HepG2 (cell line): ENCODE measurements around the gene MRPS5. TPM values are rescaled to one million over a fixed set of nuclear protein-coding genes. Genes with fewer than 3 reads are reported as not detected.

Experiments used
- KMT2B ChIP-seq: IDR thresholded peaks from 2 replicates; pipeline ENCODE4 v1.6.1; 2016; ENCODE audit warnings: missing genetic modification reagents, missing compliant biosample characterization
- MXD1 ChIP-seq: sonication (generic); formaldehyde crosslinking; IDR thresholded peaks from 2 replicates; pipeline ENCODE4 v1.4.0; 2020; ENCODE audit warnings: mild to moderate bottlenecking, missing genetic modification reagents
- MXD3 ChIP-seq: IDR thresholded peaks from 2 replicates; pipeline ENCODE4 v1.6.1; 2016; ENCODE audit warnings: mild to moderate bottlenecking, missing biosample characterization, missing genetic modification reagents
- NR0B2 ChIP-seq: sonication (generic); formaldehyde crosslinking; IDR thresholded peaks from 2 replicates; pipeline ENCODE4 v1.4.0; 2020; ENCODE audit warnings: mild to moderate bottlenecking, missing genetic modification reagents
- PHB2 ChIP-seq: fragments of 450-650 bp; IDR thresholded peaks from 2 replicates; pipeline ENCODE4 v1.6.1; 2018; ENCODE audit not compliant: partially characterized antibody
- PRDM4 ChIP-seq: sonication (generic); formaldehyde crosslinking; IDR thresholded peaks from 2 replicates; pipeline ENCODE4 v1.9.0; 2021; ENCODE audit warnings: missing genetic modification reagents, borderline replicate concordance
- ZFP36L1 ChIP-seq: sonication (generic); formaldehyde crosslinking; IDR thresholded peaks from 2 replicates; pipeline ENCODE4 v1.8.0; 2022; ENCODE audit warnings: mild to moderate bottlenecking, missing genetic modification reagents, moderate library complexity
- ZNF407 ChIP-seq: sonication (generic); formaldehyde crosslinking; IDR thresholded peaks from one replicate; pipeline ENCODE4 v1.5.1; 2020; ENCODE audit warnings: mild to moderate bottlenecking, missing genetic modification reagents; ENCODE audit errors: not compliant biosample characterization
- ZNF543 ChIP-seq: sonication (generic); formaldehyde crosslinking; IDR thresholded peaks from 2 replicates; pipeline ENCODE4 v1.4.0; 2020; ENCODE audit warnings: mild to moderate bottlenecking, missing genetic modification reagents
- ZNF687 ChIP-seq: sonication (generic); formaldehyde crosslinking; IDR thresholded peaks from 2 replicates; pipeline ENCODE4 v1.5.1; 2020; ENCODE audit warnings: mild to moderate bottlenecking, missing genetic modification reagents, moderate library complexity
- ZSCAN30 ChIP-seq: sonication (generic); formaldehyde crosslinking; IDR thresholded peaks from 2 replicates; pipeline ENCODE4 v1.5.0; 2020; ENCODE audit warnings: mild to moderate bottlenecking, missing genetic modification reagents
- polyA plus RNA-seq, 8 experiments: library from polyadenylated mRNA; depleted of rRNA in 3 of 8; stranded (reverse) in 7 of 8; unstranded in 1 of 8; fragments of >200 nt; fragmentation: Illumina TruSeq in 4 of 8; extraction: Trizol in 4 of 8; gene quantifications; 2 replicates each; pipeline versions ENCODE4 v1.2.1 to v1.2.3, GENCODE V29; 2011 to 2016; ENCODE audit warnings: low read depth in 4 of 8, missing spikeins in 1 of 8, mixed read lengths in 1 of 8; ENCODE audit not compliant: insufficient read depth in 1 of 8
- total RNA-seq, 5 experiments: library from RNA; depleted of rRNA; stranded (reverse); fragments of >200 nt; fragmentation: Illumina TruSeq; extraction: Trizol; gene quantifications; 2 replicates each; pipeline ENCODE4 v1.2.3, GENCODE V29; 2016; ENCODE audit warnings: low read depth in 1 of 5

The MRPS5 gene
- total and polyA plus RNA-seq, 2 of the 13 experiments (the other 11 are each of a cell fraction or from before 2014, with no cell fraction given): 98.8 to 134 TPM

- TF ChIP-seq ZNF687 (CRISPR knock-in tag) (peak; percentile 65), PHB2 (no peak), KMT2B (0 out of 2 replicates have a peak, but pooled peaks have one; percentile 33), ZFP36L1 (CRISPR knock-in tag) (no peak), ZNF543 (CRISPR knock-in tag) (0 out of 2 replicates have a peak, but pooled peaks have one; percentile 8), ZNF407 (CRISPR knock-in tag) (no peak), PRDM4 (no peak), MXD3 (peak; percentile 30; the same call in 1 of the 2 replicates), NR0B2 (CRISPR knock-in tag) (no peak), MXD1 (CRISPR knock-in tag) (0 out of 2 replicates have a peak, but pooled peaks have one; percentile 25), ZSCAN30 (no peak)
Measured at GRCh38 chr2:95159690-95160449, 38.3 kb upstream of the MRPS5 start, which contains the start of gene ZNF514 (continued).
